Kidney epithelial cell (primary cell): ENCODE measurements around the gene TGFA. TPM values are rescaled to one million over a fixed set of nuclear protein-coding genes. Genes with fewer than 3 reads are reported as not detected.

Experiments
- DNase-seq: peaks from one replicate; pipeline ENCODE4 v3.0.0-alpha.2; 2010; ENCODE audit warnings: low read depth
- H3K27me3 ChIP-seq: 2 replicates; pipeline ENCODE4 v1.6.0; 2011; ENCODE audit warnings: low read length; ENCODE audit not compliant: control insufficient read depth, insufficient read depth
- H3K36me3 ChIP-seq: 2 replicates; pipeline ENCODE4 v1.5.1; 2011; ENCODE audit warnings: low read length; ENCODE audit not compliant: control insufficient read depth, insufficient read depth
- H3K4me3 ChIP-seq: 2 replicates; pipeline ENCODE4 v1.5.1; 2011; ENCODE audit warnings: low read depth, mild to moderate bottlenecking, control low read depth, low read length
- CTCF ChIP-seq: IDR thresholded peaks from 2 replicates; pipeline ENCODE4 v1.5.1; 2011; ENCODE audit warnings: mild to moderate bottlenecking, moderate library complexity, low read length, control low read depth, inconsistent platforms; ENCODE audit not compliant: insufficient read depth, poor library complexity, severe bottlenecking
- total RNA-seq: library from RNA; depleted of rRNA; stranded (reverse); fragments of >200 nt; gene quantifications from 2 replicates; pipeline ENCODE4 v1.2.3, GENCODE V29; 2015

The TGFA gene
- total RNA-seq, 1 donor from 2014 or later = 72.1 TPM

GRCh38 chr2:70552501-70553333, 909 bp downstream of the TGFA start:
- no peak for TF ChIP-seq CTCF
- peak overlapping the region; percentile 64 for H3K4me3 ChIP-seq
- no peak for DNase-seq
- H3K27me3 ChIP-seq = peaks cover 4% of the 10 kb centered on the region
- no peaks in the 10 kb centered on the region for H3K36me3 ChIP-seq

- Histone ChIP-seq H3K36me3 (no peaks in the 10 kb centered on the region), H3K27me3 (peaks cover 4% of the 10 kb centered on the region), H3K4me3 (peak overlapping the region; percentile 11)
- DNase-seq = no peak
- no peak for TF ChIP-seq CTCF
These were observed 2.5 kb downstream of the TGFA start for GRCh38 chr2:70551167-70551566.

- no peak for TF ChIP-seq CTCF
- Histone ChIP-seq H3K36me3 (no peaks in the 10 kb centered on the region), H3K27me3 (peaks cover 4% of the 10 kb centered on the region), H3K4me3 (no peak overlapping the region)
- no peak for DNase-seq
These were observed 3.7 kb downstream of the TGFA start for GRCh38 chr2:70549962-70550361.

GRCh38 chr2:70549064-70549710, 4.4 kb downstream of the TGFA start:
- no peak for TF ChIP-seq CTCF
- Histone ChIP-seq H3K36me3 (no peaks in the 10 kb centered on the region), H3K4me3 (no peak overlapping the region), H3K27me3 (peaks cover 4% of the 10 kb centered on the region)
- DNase-seq = no peak

GRCh38 chr2:70548233-70548632, 5.4 kb downstream of the TGFA start:
- no peak for DNase-seq
- Histone ChIP-seq H3K36me3 (no peaks in the 10 kb centered on the region), H3K4me3 (no peak overlapping the region), H3K27me3 (peaks cover 4% of the 10 kb centered on the region)
- no peak for TF ChIP-seq CTCF
